ENCODE results near the gene IL32. TPM values are rescaled to one million over a fixed set of nuclear protein-coding genes. Genes with fewer than 3 reads are reported as not detected.
"Not testable (repeated sequence)": the region's sequence is repeated elsewhere in the genome, so short reads cannot be mapped to it uniquely, and the experiment has no call there.

Gene IL32
- total and polyA plus RNA-seq, 9 of the 15 experiments (the other 6 are each of a cell fraction or from before 2014, with no cell fraction given), result 0.21 to 2.2 (median 0.37) TPM; not detected in 3

- ChIA-PET CTCF (ENCODE audit: low intra/inter-chr PET ratio) (no interaction called here), POLR2A (interaction anchor here (0.5 to 1.2 kb wide), 5 partner anchors 11 to 1895 kb away, joined by 3 to 5 read pairs (median 3); no protein-coding TSS in a partner anchor)
- TF ChIP-seq NR2C2 (CRISPR knock-in tag; IDR thresholded peaks at IDR 0.05) (no peak), NR2C2 (tag; IDR thresholded peaks at IDR 0.05) (no peak), ZC3H4 (CRISPR knock-in tag; IDR thresholded peaks at IDR 0.05; ENCODE audit: borderline replicate concordance) (no peak), CCNT2 (IDR thresholded peaks at IDR 0.05; ENCODE audit: borderline replicate concordance, extremely low read depth, insufficient read length, low read depth, low read length) (no peak), FOXM1 (IDR thresholded peaks at IDR 0.05; ENCODE audit: low read depth) (no peak), FOXM1 (CRISPR knock-in tag; IDR thresholded peaks at IDR 0.05; ENCODE audit: low read depth) (no peak), ZNF431 (CRISPR knock-in tag; IDR thresholded peaks at IDR 0.05) (no peak), SMARCC2 (IDR thresholded peaks at IDR 0.05; ENCODE audit: low read depth) (no peak), ZC3H11A (IDR thresholded peaks at IDR 0.05; ENCODE audit: low read depth, low read length) (no peak), ZNF347 (CRISPR knock-in tag; IDR thresholded peaks at IDR 0.05; ENCODE audit: low read depth) (no peak), CHD1 (IDR thresholded peaks at IDR 0.05; ENCODE audit: low read length) (no peak), NR2C1 (IDR thresholded peaks at IDR 0.05) (no peak), NR2C1 (tag; IDR thresholded peaks at IDR 0.05) (no peak)
- Histone ChIP-seq H3K9me1 (ENCODE audit: control insufficient read depth, insufficient read depth, low read length) (no peaks in the 10 kb centered on the region), H3K79me2 (ENCODE audit: control insufficient read depth, insufficient read depth, low read length) (no peaks in the 10 kb centered on the region), H3K4me2 (ENCODE audit: insufficient read depth, low read length) (no peak overlapping the region), H3K4me3 (no peak overlapping the region), H3K9me3 (replicated peaks; ENCODE audit: control insufficient read depth, insufficient read depth, low read depth, low read length) (no peaks in the 10 kb centered on the region), H3K9ac (ENCODE audit: insufficient read depth in 1 of 2, low read depth in 2 of 2, low read length in 2 of 2) (no peak overlapping the region), H2AFZ (ENCODE audit: low read depth, low read length) (no peak overlapping the region), H3K27me3 (ENCODE audit: control insufficient read depth in 2 of 2, insufficient read depth in 2 of 2, low read length in 2 of 2) (peaks cover 2 to 34% of the 10 kb centered on the region in 2 experiments; a peak in 4 of 5 replicates), H3K36me3 (ENCODE audit: control insufficient read depth, insufficient read depth, low read length) (no peaks in the 10 kb centered on the region), H4K20me1 (replicated peaks; ENCODE audit: control insufficient read depth, insufficient read depth, low read length) (no peaks in the 10 kb centered on the region; the same call in 1 of the 2 replicates), H3K27ac (ENCODE audit: extremely low read depth, low read depth, low read length) (no peak overlapping the region), H3K4me1 (replicated peaks in 1 of 2; ENCODE audit: control insufficient read depth in 2 of 2, insufficient read depth in 2 of 2, low read length in 2 of 2) (peaks cover 3 to 21% of the 10 kb centered on the region in 2 experiments; a peak in 2 of 5 replicates)
- 18% methylated on average over 9 of the region's 9 CpGs for WGBS (ENCODE audit: insufficient coverage, low coverage, missing lambda C conversion rate)
- no peak for FAIRE-seq
- intact Hi-C loops (cut with micrococcal nuclease) (loop anchor here (10.0 kb wide), 1 partner anchor 123 kb away; no protein-coding TSS in a partner anchor), in situ Hi-C loops (cut with MboI) (no loop called here)
- BruUV-seq (replicated peaks), result no TSS peak
- no peak for ATAC-seq
- no peak for DNase-seq (ENCODE audit: extremely low read depth in 1 of 4, low spot score in 3 of 4)
Measured at GRCh38 chr16:3051494-3051893, 13.9 kb upstream of the IL32 start.

GRCh38 chr16:3052571-3053329 is 12.7 kb upstream of the IL32 start:
- H3K79me2 ChIP-seq (ENCODE audit: control insufficient read depth, insufficient read depth, low read length); CTCF ChIA-PET (ENCODE audit: low intra/inter-chr PET ratio); in situ Hi-C loops (cut with MboI); POLR2A ChIA-PET; H4K20me1 ChIP-seq (replicated peaks; ENCODE audit: control insufficient read depth, insufficient read depth, low read length); H2AFZ ChIP-seq (ENCODE audit: low read depth, low read length); H3K9me1 ChIP-seq (ENCODE audit: control insufficient read depth, insufficient read depth, low read length); BruUV-seq (replicated peaks); H3K36me3 ChIP-seq (ENCODE audit: control insufficient read depth, insufficient read depth, low read length); H3K9me3 ChIP-seq (replicated peaks; ENCODE audit: control insufficient read depth, insufficient read depth, low read depth, low read length); H3K9ac ChIP-seq (ENCODE audit: insufficient read depth in 1 of 2, low read depth in 2 of 2, low read length in 2 of 2); ATAC-seq; H3K4me2 ChIP-seq (ENCODE audit: insufficient read depth, low read length); H3K27ac ChIP-seq (ENCODE audit: extremely low read depth, low read depth, low read length); H3K4me3 ChIP-seq; DNase-seq (ENCODE audit: extremely low read depth in 1 of 4, low spot score in 3 of 4); FAIRE-seq: not testable (repeated sequence)
- Histone ChIP-seq H3K4me1 (replicated peaks in 1 of 2; ENCODE audit: control insufficient read depth in 2 of 2, insufficient read depth in 2 of 2, low read length in 2 of 2) (peaks cover 3 to 23% of the 10 kb centered on the region in 2 experiments; a peak in 3 of 5 replicates), H3K27me3 (ENCODE audit: control insufficient read depth in 2 of 2, insufficient read depth in 2 of 2, low read length in 2 of 2) (peaks cover 2 to 21% of the 10 kb centered on the region in 2 experiments; a peak in 3 of 5 replicates)
- intact Hi-C loops (cut with micrococcal nuclease), result loop anchor here (10.0 kb wide), 1 partner anchor 122 kb away; no protein-coding TSS in a partner anchor
- WGBS (ENCODE audit: insufficient coverage, low coverage, missing lambda C conversion rate), result 36% methylated on average over 9 of the region's 12 CpGs
